Skeletal muscle satellite cell (primary cell): ENCODE results near the gene NSF.
"Not testable (repeated sequence)": the region's sequence is repeated elsewhere in the genome, so short reads cannot be mapped to it uniquely, and the experiment has no call there.

ENCODE experiments used
- H3K27me3 ChIP-seq: 2 replicates; pipeline ENCODE4 v1.7.0; 2013; ENCODE audit warnings: low read length; ENCODE audit not compliant: control insufficient read depth, insufficient read depth
- H3K36me3 ChIP-seq: 2 replicates; pipeline ENCODE4 v1.7.0; 2013; ENCODE audit warnings: mild to moderate bottlenecking, control low read depth, low read length; ENCODE audit not compliant: insufficient read depth
- H3K4me1 ChIP-seq: 2 replicates; pipeline ENCODE4 v1.7.0; 2013; ENCODE audit warnings: low read length; ENCODE audit not compliant: control insufficient read depth, insufficient read depth
- H3K4me2 ChIP-seq: 2 replicates; pipeline ENCODE4 v1.7.0; 2013; ENCODE audit warnings: mild to moderate bottlenecking, low read length
- H3K4me3 ChIP-seq: 2 replicates; pipeline ENCODE4 v1.7.0; 2013; ENCODE audit warnings: low read length
- H3K9ac ChIP-seq: 2 replicates; pipeline ENCODE4 v1.7.0; 2013; ENCODE audit warnings: mild to moderate bottlenecking, low read depth, low read length, moderate library complexity
- H3K9me3 ChIP-seq: replicated peaks from 2 replicates; pipeline ENCODE4 v1.7.0; 2013; ENCODE audit warnings: mild to moderate bottlenecking, control low read depth, low read length

The NSF gene

DNA sequence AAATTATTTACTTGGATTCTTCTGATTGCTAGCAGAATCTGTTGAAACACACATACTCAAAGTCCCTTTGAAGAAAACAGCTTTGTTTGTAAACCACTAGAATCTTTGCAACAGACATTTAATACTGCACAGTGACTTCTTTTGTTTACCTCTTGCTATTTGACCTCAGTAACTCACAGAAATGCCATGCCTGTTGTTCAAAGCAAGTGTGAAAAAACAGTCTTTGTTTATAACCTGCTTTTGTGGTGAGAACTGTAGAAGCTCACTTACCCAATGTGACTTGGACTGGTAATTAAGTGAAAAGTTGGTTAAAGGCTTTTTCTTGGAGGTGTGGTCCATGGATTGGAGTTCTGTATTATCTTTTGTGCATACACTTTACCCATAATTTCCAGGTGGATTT is 44.4 kb downstream of the NSF start:
- H3K36me3 ChIP-seq, H3K4me1 ChIP-seq, H3K4me2 ChIP-seq, H3K4me3 ChIP-seq, H3K9ac ChIP-seq, H3K27me3 ChIP-seq, H3K9me3 ChIP-seq: not testable (repeated sequence)

DNA sequence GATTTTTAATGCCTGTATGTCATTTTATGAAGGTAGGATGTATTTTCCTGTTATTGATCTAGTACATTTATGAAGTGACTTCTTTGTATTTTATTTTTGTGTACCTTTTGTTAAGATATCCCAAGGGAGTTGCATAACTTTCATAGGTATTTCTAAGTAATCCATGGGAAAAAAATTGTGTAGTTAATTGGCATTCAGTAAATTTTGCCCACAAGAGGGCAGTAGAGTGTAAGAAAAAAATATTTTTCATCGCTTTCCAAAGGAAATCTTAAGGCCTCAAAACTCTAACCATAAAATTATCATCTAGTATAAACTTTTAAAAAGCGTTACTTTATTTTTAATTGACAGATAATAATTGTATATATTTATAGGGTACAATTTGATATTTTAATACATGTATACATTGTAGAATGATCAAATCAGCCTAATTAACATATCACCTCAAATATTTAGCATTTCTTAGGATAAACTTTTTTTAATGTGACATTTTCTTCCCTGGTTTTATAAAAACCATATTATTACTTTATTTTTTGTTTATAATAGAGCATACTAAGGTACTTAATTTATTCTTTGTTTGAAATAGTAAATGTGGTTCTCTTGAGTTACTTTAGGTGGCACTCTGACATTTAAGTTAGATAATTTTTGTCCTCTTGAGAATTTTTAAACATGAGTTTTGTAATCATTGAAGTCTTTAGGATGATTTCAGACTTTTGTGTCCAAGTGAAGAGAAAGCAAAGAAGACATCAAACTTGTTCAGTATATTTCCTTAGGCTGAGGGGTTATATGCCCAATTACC is 51.6 kb downstream of the NSF start:
- not testable (repeated sequence) for H3K4me3 ChIP-seq, H3K36me3 ChIP-seq, H3K27me3 ChIP-seq, H3K9me3 ChIP-seq, H3K4me2 ChIP-seq, H3K4me1 ChIP-seq, H3K9ac ChIP-seq

DNA sequence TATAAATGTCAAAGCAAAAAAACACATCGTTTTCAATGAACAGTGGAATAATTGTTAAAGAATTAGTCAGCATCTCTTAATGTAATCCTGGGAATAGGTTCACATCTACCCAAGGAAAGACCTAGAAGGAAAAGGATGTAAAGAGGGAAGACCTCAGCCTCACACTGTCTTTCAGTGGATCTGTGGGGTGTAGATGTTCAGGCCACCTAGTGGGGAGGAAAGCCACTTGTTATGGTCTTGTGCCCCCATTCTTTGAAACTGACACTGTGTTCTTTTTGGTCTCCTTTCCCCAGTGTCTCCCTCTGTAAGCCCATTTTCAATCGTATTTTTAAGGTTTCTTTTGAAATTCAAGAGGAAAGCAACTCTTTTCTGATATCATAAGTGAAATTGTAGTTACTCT is 56.8 kb downstream of the NSF start:
- not testable (repeated sequence) for H3K4me1 ChIP-seq, H3K27me3 ChIP-seq, H3K4me2 ChIP-seq, H3K36me3 ChIP-seq, H3K9ac ChIP-seq, H3K4me3 ChIP-seq, H3K9me3 ChIP-seq

- H3K36me3 ChIP-seq, H3K4me2 ChIP-seq, H3K4me1 ChIP-seq, H3K9ac ChIP-seq, H3K9me3 ChIP-seq, H3K27me3 ChIP-seq, H3K4me3 ChIP-seq: not testable (repeated sequence)
Measured at GRCh38 chr17:46647688-46648278, 57.3 kb downstream of the NSF start.

DNA sequence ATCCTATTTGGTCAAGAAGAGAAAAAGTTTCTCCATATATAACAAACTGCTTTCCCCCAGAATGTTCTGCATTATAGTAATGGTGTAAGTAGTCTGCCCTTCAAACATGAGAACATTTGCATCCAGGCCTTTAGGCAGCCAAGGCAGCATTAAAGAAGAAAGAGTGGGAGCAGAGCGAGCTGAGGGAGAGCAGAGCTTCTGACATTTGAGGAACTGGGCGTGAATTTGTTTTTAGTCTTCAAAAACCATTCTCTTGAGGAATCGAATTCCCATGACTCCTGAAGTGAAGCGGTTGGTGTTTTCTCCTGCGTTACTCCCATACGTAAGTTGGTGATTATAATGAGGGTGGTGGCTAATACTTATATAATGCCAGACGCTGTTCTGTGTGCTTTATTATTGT is 58.8 kb downstream of the NSF start:
- not testable (repeated sequence) for H3K27me3 ChIP-seq, H3K9me3 ChIP-seq, H3K4me1 ChIP-seq, H3K36me3 ChIP-seq, H3K4me2 ChIP-seq, H3K4me3 ChIP-seq, H3K9ac ChIP-seq

- not testable (repeated sequence) for H3K4me3 ChIP-seq, H3K4me2 ChIP-seq, H3K9me3 ChIP-seq, H3K27me3 ChIP-seq, H3K9ac ChIP-seq, H3K36me3 ChIP-seq, H3K4me1 ChIP-seq
Measured at GRCh38 chr17:46652024-46652643, 61.7 kb downstream of the NSF start.

DNA sequence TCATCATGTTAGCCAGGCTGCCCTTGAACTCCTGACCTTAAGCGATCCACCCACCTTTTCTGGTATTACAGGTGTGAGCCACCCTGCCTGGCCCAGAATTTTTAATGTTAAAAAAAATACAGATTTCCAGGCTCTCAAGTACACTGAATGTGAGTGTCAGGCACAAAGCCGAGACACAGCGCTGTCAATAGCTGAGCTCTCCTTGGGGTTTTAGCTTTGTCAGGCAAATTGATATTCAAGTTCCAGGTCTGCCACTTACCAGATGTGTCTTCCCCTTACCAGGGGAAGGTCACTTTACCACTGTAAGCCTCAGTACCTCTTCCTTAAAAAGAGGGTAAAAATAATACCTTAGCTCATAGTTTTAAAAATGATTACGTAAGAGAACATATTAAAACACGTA is 67.8 kb downstream of the NSF start:
- not testable (repeated sequence) for H3K9me3 ChIP-seq, H3K4me1 ChIP-seq, H3K4me3 ChIP-seq, H3K36me3 ChIP-seq, H3K4me2 ChIP-seq, H3K9ac ChIP-seq, H3K27me3 ChIP-seq

DNA sequence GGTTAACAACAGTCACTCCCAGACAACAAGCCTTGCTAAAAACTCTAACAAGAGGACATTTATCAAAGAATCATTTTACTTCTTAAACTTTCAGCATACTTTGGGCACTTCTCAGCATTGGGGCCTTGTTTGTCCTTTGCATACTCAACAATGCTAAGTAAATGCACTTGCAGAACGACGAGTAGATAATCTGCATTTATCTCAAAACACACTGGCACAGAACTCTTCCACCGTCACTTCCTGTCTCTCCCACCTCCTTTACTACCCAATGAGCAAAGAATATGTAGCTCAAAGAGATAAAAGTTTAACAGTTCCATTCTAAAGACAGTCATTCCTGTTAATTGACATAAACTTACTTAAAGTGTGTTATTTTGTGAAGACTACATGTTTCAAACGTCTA is 69.2 kb downstream of the NSF start:
- not testable (repeated sequence) for H3K4me2 ChIP-seq, H3K36me3 ChIP-seq, H3K9me3 ChIP-seq, H3K9ac ChIP-seq, H3K4me3 ChIP-seq, H3K4me1 ChIP-seq, H3K27me3 ChIP-seq

- H3K36me3 ChIP-seq, H3K9me3 ChIP-seq, H3K4me3 ChIP-seq, H3K27me3 ChIP-seq, H3K9ac ChIP-seq, H3K4me2 ChIP-seq, H3K4me1 ChIP-seq: not testable (repeated sequence)
Measured at GRCh38 chr17:46663123-46663522, 72.7 kb downstream of the NSF start.

GRCh38 chr17:46663552-46663951 is 73.1 kb downstream of the NSF start:
- H3K4me2 ChIP-seq, H3K27me3 ChIP-seq, H3K9ac ChIP-seq: not testable (repeated sequence)

GRCh38 chr17:46665969-46666368 is 75.5 kb downstream of the NSF start:
- H3K9ac ChIP-seq, H3K9me3 ChIP-seq, H3K4me1 ChIP-seq, H3K27me3 ChIP-seq, H3K36me3 ChIP-seq, H3K4me3 ChIP-seq, H3K4me2 ChIP-seq: not testable (repeated sequence)

More at GRCh38 chr17:46663552-46663951, 73.1 kb downstream of the NSF start:
- H3K36me3 ChIP-seq, H3K9me3 ChIP-seq, H3K4me3 ChIP-seq, H3K4me1 ChIP-seq: not testable (repeated sequence)

GRCh38 chr17:46670789-46671188 is 80.3 kb downstream of the NSF start:
- not testable (repeated sequence) for H3K4me1 ChIP-seq, H3K9ac ChIP-seq, H3K4me2 ChIP-seq, H3K9me3 ChIP-seq, H3K27me3 ChIP-seq, H3K36me3 ChIP-seq, H3K4me3 ChIP-seq
